22Rv1 (cell line): ENCODE data around the gene GSTT4.
"Not testable (repeated sequence)": the region's sequence is repeated elsewhere in the genome, so short reads cannot be mapped to it uniquely, and the experiment has no call there.

ENCODE experiments used
- CTCF ChIP-seq: fragments of 450-650 bp; IDR thresholded peaks from 2 replicates; pipeline ENCODE4 v1.5.1; 2017; ENCODE audit warnings: mild to moderate bottlenecking
- ZFX ChIP-seq: fragments of 450-650 bp; IDR thresholded peaks from 2 replicates; pipeline ENCODE4 v1.6.1; 2017; ENCODE audit warnings: antibody characterized with exemption, borderline replicate concordance

- not testable (repeated sequence) for TF ChIP-seq CTCF, ZFX
Observed at GRCh38 chr22:23951383-23951782, 53.9 kb downstream of the GSTT4 start.
